Measurements from ENCODE around the gene AP5Z1.

Gene AP5Z1

GRCh38 chr7:4782333-4783291 is 7.2 kb downstream of the AP5Z1 start:
- Histone ChIP-seq H3K27me3 (ENCODE audit: control insufficient read depth, insufficient read depth, low read length) (no peaks in the 10 kb centered on the region), H3K4me3 (ENCODE audit: low read depth, low read length) (no peak overlapping the region)

GRCh38 chr7:4783292-4783652 is 7.8 kb downstream of the AP5Z1 start:
- Histone ChIP-seq H3K36me3 (ENCODE audit: control insufficient read depth, insufficient read depth, low read length) (peaks cover 55% of the 10 kb centered on the region), H3K4me3 (ENCODE audit: low read depth, low read length) (no peak overlapping the region), H3K9ac (ENCODE audit: low read depth, low read length) (no peak overlapping the region), H3K4me1 (ENCODE audit: control insufficient read depth, insufficient read depth, low read length) (no peaks in the 10 kb centered on the region), H3K27me3 (ENCODE audit: control insufficient read depth, insufficient read depth, low read length) (no peaks in the 10 kb centered on the region), H3K9me3 (ENCODE audit: control insufficient read depth, insufficient read depth, low read length) (no peaks in the 10 kb centered on the region), H3K27ac (ENCODE audit: low read depth, low read length) (no peak overlapping the region)

More at GRCh38 chr7:4782333-4783291, 7.2 kb downstream of the AP5Z1 start:
- Histone ChIP-seq H3K9me3 (ENCODE audit: control insufficient read depth, insufficient read depth, low read length) (no peaks in the 10 kb centered on the region), H3K36me3 (ENCODE audit: control insufficient read depth, insufficient read depth, low read length) (peaks cover 48% of the 10 kb centered on the region), H3K4me1 (ENCODE audit: control insufficient read depth, insufficient read depth, low read length) (no peaks in the 10 kb centered on the region), H3K9ac (ENCODE audit: low read depth, low read length) (no peak overlapping the region), H3K27ac (ENCODE audit: low read depth, low read length) (no peak overlapping the region)

GRCh38 chr7:4783762-4784351 is 8.4 kb downstream of the AP5Z1 start:
- Histone ChIP-seq H3K27me3 (ENCODE audit: control insufficient read depth, insufficient read depth, low read length) (no peaks in the 10 kb centered on the region), H3K4me3 (ENCODE audit: low read depth, low read length) (no peak overlapping the region), H3K9me3 (ENCODE audit: control insufficient read depth, insufficient read depth, low read length) (no peaks in the 10 kb centered on the region), H3K36me3 (ENCODE audit: control insufficient read depth, insufficient read depth, low read length) (peaks cover 55% of the 10 kb centered on the region), H3K27ac (ENCODE audit: low read depth, low read length) (no peak overlapping the region), H3K4me1 (ENCODE audit: control insufficient read depth, insufficient read depth, low read length) (no peaks in the 10 kb centered on the region), H3K9ac (ENCODE audit: low read depth, low read length) (no peak overlapping the region)

DNA sequence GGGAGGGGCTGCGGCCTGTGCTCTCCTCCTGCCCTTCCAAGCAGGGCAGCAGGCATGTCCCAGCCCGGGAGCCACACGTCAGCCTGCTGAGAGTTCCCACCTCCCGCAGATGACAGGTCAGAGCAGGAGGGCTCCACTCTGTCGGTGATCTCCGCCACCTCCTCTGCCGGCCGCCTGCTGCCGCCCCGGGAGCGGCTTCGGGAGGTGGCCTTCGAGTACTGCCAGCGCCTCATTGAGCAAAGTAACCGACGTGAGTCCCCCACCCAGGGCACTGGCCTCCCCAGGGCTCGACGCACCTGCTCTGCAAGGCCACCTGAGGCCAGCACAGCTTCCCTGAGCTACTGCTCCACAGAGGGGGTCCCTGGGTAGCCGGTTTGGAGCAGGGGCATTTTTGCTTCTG is 9.4 kb downstream of the AP5Z1 start:
- H3K9ac ChIP-seq (ENCODE audit: low read depth, low read length): no peak overlapping the region
- no peak overlapping the region for H3K27ac ChIP-seq (ENCODE audit: low read depth, low read length)
- H3K4me1 ChIP-seq (ENCODE audit: control insufficient read depth, insufficient read depth, low read length): no peaks in the 10 kb centered on the region
- H3K27me3 ChIP-seq (ENCODE audit: control insufficient read depth, insufficient read depth, low read length): no peaks in the 10 kb centered on the region
- H3K9me3 ChIP-seq (ENCODE audit: control insufficient read depth, insufficient read depth, low read length): no peaks in the 10 kb centered on the region
- peaks cover 55% of the 10 kb centered on the region for H3K36me3 ChIP-seq (ENCODE audit: control insufficient read depth, insufficient read depth, low read length)
- no peak overlapping the region for H3K4me3 ChIP-seq (ENCODE audit: low read depth, low read length)

DNA sequence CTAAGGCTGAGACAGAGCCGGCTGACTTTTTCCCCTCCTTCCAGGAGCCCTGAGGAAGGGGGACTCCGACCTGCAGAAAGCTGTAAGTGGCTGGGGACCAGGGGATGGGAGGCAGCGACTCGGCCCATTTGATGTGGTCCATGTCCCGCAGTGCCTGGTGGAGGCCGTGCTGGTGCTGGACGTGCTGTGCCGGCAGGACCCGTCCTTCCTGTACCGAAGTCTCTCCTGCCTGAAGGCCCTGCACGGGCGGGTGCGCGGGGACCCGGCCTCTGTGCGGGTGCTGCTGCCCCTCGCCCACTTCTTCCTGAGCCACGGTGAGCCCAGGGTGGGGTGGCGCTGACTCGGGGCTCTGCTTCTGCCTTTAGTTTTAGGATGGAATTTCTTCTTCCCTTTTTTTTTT is 9.9 kb downstream of the AP5Z1 start:
- no peak overlapping the region for H3K27ac ChIP-seq (ENCODE audit: low read depth, low read length)
- H3K36me3 ChIP-seq (ENCODE audit: control insufficient read depth, insufficient read depth, low read length): peaks cover 55% of the 10 kb centered on the region
- H3K4me1 ChIP-seq (ENCODE audit: control insufficient read depth, insufficient read depth, low read length): no peaks in the 10 kb centered on the region
- H3K4me3 ChIP-seq (ENCODE audit: low read depth, low read length): no peak overlapping the region
- H3K9ac ChIP-seq (ENCODE audit: low read depth, low read length): no peak overlapping the region
- no peaks in the 10 kb centered on the region for H3K27me3 ChIP-seq (ENCODE audit: control insufficient read depth, insufficient read depth, low read length)
- no peaks in the 10 kb centered on the region for H3K9me3 ChIP-seq (ENCODE audit: control insufficient read depth, insufficient read depth, low read length)

- Histone ChIP-seq H3K36me3 (ENCODE audit: control insufficient read depth, insufficient read depth, low read length) (peaks cover 59% of the 10 kb centered on the region), H3K4me1 (ENCODE audit: control insufficient read depth, insufficient read depth, low read length) (no peaks in the 10 kb centered on the region), H3K27ac (ENCODE audit: low read depth, low read length) (no peak overlapping the region), H3K4me3 (ENCODE audit: low read depth, low read length) (no peak overlapping the region), H3K9ac (ENCODE audit: low read depth, low read length) (no peak overlapping the region), H3K27me3 (ENCODE audit: control insufficient read depth, insufficient read depth, low read length) (no peaks in the 10 kb centered on the region), H3K9me3 (ENCODE audit: control insufficient read depth, insufficient read depth, low read length) (no peaks in the 10 kb centered on the region)
Measured at GRCh38 chr7:4786015-4786414, 10.6 kb downstream of the AP5Z1 start.

GRCh38 chr7:4787541-4787940 is 12.1 kb downstream of the AP5Z1 start:
- Histone ChIP-seq H3K9ac (ENCODE audit: low read depth, low read length) (no peak overlapping the region), H3K4me1 (ENCODE audit: control insufficient read depth, insufficient read depth, low read length) (no peaks in the 10 kb centered on the region), H3K27me3 (ENCODE audit: control insufficient read depth, insufficient read depth, low read length) (no peaks in the 10 kb centered on the region), H3K27ac (ENCODE audit: low read depth, low read length) (no peak overlapping the region), H3K4me3 (ENCODE audit: low read depth, low read length) (no peak overlapping the region), H3K9me3 (ENCODE audit: control insufficient read depth, insufficient read depth, low read length) (no peaks in the 10 kb centered on the region), H3K36me3 (ENCODE audit: control insufficient read depth, insufficient read depth, low read length) (peaks cover 52% of the 10 kb centered on the region)

DNA sequence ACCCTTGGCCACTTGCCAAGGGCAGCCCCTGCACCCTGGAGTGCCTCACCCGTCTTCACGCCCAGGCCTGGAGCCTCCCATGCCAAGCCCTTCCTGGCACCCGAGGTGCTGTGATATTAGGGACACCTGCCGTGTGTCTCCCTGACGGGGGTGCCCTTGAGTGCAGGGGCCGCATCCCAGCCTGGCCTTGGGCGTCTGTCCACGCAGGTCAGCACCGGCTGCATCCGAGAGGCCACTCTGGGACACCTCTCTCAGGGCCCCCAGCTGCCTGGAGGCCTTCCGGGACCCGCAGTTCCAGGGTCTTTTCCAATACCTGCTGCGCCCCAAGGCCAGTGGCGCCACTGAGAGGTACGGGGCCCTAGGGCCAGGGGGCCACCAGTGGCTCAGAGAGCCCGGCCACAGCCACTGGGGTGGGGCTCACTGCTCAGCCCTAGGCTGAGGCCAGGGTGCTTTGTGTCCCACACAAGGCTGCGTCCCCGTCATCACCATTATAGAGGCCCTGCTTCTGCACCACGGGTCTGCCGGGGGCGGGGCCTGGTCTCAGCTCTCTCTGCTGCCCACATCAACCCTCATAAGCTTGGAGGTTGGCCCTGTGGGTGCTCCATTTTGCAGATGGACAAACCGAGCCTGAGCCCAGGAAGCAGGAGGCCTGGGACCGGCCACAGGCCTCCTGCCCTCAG is 12.7 kb downstream of the AP5Z1 start:
- H3K4me1 ChIP-seq (ENCODE audit: control insufficient read depth, insufficient read depth, low read length): no peaks in the 10 kb centered on the region

GRCh38 chr7:4788627-4789189 is 13.3 kb downstream of the AP5Z1 start:
- Histone ChIP-seq H3K4me3 (ENCODE audit: low read depth, low read length) (no peak overlapping the region), H3K27me3 (ENCODE audit: control insufficient read depth, insufficient read depth, low read length) (no peaks in the 10 kb centered on the region), H3K36me3 (ENCODE audit: control insufficient read depth, insufficient read depth, low read length) (peaks cover 44% of the 10 kb centered on the region), H3K4me1 (ENCODE audit: control insufficient read depth, insufficient read depth, low read length) (no peaks in the 10 kb centered on the region), H3K27ac (ENCODE audit: low read depth, low read length) (no peak overlapping the region), H3K9ac (ENCODE audit: low read depth, low read length) (no peak overlapping the region), H3K9me3 (ENCODE audit: control insufficient read depth, insufficient read depth, low read length) (no peaks in the 10 kb centered on the region)

More for the DNA sequence above, 12.7 kb downstream of the AP5Z1 start:
- H3K27ac ChIP-seq (ENCODE audit: low read depth, low read length): no peak overlapping the region
- H3K9me3 ChIP-seq (ENCODE audit: control insufficient read depth, insufficient read depth, low read length): no peaks in the 10 kb centered on the region
- H3K36me3 ChIP-seq (ENCODE audit: control insufficient read depth, insufficient read depth, low read length): peaks cover 49% of the 10 kb centered on the region
- no peak overlapping the region for H3K9ac ChIP-seq (ENCODE audit: low read depth, low read length)
- H3K27me3 ChIP-seq (ENCODE audit: control insufficient read depth, insufficient read depth, low read length): no peaks in the 10 kb centered on the region
- no peak overlapping the region for H3K4me3 ChIP-seq (ENCODE audit: low read depth, low read length)

GRCh38 chr7:4789194-4790077 is 14.0 kb downstream of the AP5Z1 start:
- Histone ChIP-seq H3K27ac (ENCODE audit: low read depth, low read length) (no peak overlapping the region), H3K4me1 (ENCODE audit: control insufficient read depth, insufficient read depth, low read length) (no peaks in the 10 kb centered on the region), H3K36me3 (ENCODE audit: control insufficient read depth, insufficient read depth, low read length) (peaks cover 40% of the 10 kb centered on the region)

More at GRCh38 chr7:4789194-4790077, 14.0 kb downstream of the AP5Z1 start:
- Histone ChIP-seq H3K27me3 (ENCODE audit: control insufficient read depth, insufficient read depth, low read length) (no peaks in the 10 kb centered on the region), H3K4me3 (ENCODE audit: low read depth, low read length) (no peak overlapping the region), H3K9me3 (ENCODE audit: control insufficient read depth, insufficient read depth, low read length) (no peaks in the 10 kb centered on the region), H3K9ac (ENCODE audit: low read depth, low read length) (no peak overlapping the region)

Data from HUES48 (cell line).